ENCODE measurements around the gene IGFBP7.

GRCh38 chr4:57116245-57116644, 6.1 kb upstream of the IGFBP7 start:
- TF ChIP-seq TAF1 (IDR thresholded peaks at IDR 0.05; ENCODE audit: borderline replicate concordance, insufficient read depth, low read length) (no peak), FOXP2 (optimal IDR thresholded peaks at IDR 0.05; ENCODE audit: borderline replicate concordance, extremely low read depth, extremely low read length, insufficient read depth) (no peak)
